A673 (cell line): ENCODE results near the gene SLC25A45.

Experiments used
- EZH2 ChIP-seq: fragments of 200-600 bp; sonication (generic); IDR thresholded peaks from 2 replicates; pipeline ENCODE4 v1.6.1; 2017; ENCODE audit warnings: borderline replicate concordance, low read depth, mild to moderate bottlenecking, mixed read lengths, antibody characterized with exemption, low read length; ENCODE audit not compliant: poor library complexity, severe bottlenecking
- TF ChIP-seq, protein P1 (sequence below): fragments of 300-800, 200-600 bp; sonication (generic); conservative IDR thresholded peaks from 2 replicates; pipeline ENCODE4 v1.5.1; 2017; ENCODE audit warnings: low read depth, mild to moderate bottlenecking, antibody characterized with exemption, low read length, moderate library complexity, mixed read lengths

GRCh38 chr11:65366340-65366773 is 16.1 kb downstream of the SLC25A45 start:
- TF ChIP-seq, protein P1, sequence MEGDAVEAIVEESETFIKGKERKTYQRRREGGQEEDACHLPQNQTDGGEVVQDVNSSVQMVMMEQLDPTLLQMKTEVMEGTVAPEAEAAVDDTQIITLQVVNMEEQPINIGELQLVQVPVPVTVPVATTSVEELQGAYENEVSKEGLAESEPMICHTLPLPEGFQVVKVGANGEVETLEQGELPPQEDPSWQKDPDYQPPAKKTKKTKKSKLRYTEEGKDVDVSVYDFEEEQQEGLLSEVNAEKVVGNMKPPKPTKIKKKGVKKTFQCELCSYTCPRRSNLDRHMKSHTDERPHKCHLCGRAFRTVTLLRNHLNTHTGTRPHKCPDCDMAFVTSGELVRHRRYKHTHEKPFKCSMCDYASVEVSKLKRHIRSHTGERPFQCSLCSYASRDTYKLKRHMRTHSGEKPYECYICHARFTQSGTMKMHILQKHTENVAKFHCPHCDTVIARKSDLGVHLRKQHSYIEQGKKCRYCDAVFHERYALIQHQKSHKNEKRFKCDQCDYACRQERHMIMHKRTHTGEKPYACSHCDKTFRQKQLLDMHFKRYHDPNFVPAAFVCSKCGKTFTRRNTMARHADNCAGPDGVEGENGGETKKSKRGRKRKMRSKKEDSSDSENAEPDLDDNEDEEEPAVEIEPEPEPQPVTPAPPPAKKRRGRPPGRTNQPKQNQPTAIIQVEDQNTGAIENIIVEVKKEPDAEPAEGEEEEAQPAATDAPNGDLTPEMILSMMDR, result peak; percentile 72
- no peak for TF ChIP-seq EZH2
